HepG2 (cell line): ENCODE data around the gene CHCHD6. TPM values are rescaled to one million over a fixed set of nuclear protein-coding genes. Genes with fewer than 3 reads are reported as not detected.

Experiments used
- ARNT ChIP-seq: fragments of 450-650 bp; IDR thresholded peaks from 2 replicates; pipeline ENCODE4 v1.6.1; 2017
- FOXA1 ChIP-seq, 2 experiments: fragments of 450-650 bp in 1 of 2; sonication (generic) in 1 of 2; formaldehyde crosslinking in 1 of 2; IDR thresholded peaks; 2 replicates each; pipeline versions ENCODE4 v1.4.0 to v1.6.1; 2016 to 2020; ENCODE audit warnings: missing genetic modification reagents in 1 of 2
- FOXA3 ChIP-seq: IDR thresholded peaks from 2 replicates; pipeline ENCODE4 v1.6.1; 2016; ENCODE audit warnings: missing genetic modification reagents, missing compliant biosample characterization
- GFI1 ChIP-seq: sonication (generic); formaldehyde crosslinking; IDR thresholded peaks from 2 replicates; pipeline ENCODE4 v1.5.0; 2020; ENCODE audit warnings: missing genetic modification reagents, mild to moderate bottlenecking, borderline replicate concordance
- MIER2 ChIP-seq: IDR thresholded peaks from 2 replicates; pipeline ENCODE4 v1.6.1; 2016; ENCODE audit warnings: missing biosample characterization, missing genetic modification reagents
- PATZ1 ChIP-seq: sonication (generic); formaldehyde crosslinking; IDR thresholded peaks from 2 replicates; pipeline ENCODE4 v1.4.0; 2020; ENCODE audit warnings: missing genetic modification reagents
- PHF21A ChIP-seq: sonication (generic); formaldehyde crosslinking; IDR thresholded peaks from 2 replicates; pipeline ENCODE4 v1.5.0; 2020; ENCODE audit warnings: mild to moderate bottlenecking, missing genetic modification reagents
- POGK ChIP-seq: sonication (generic); formaldehyde crosslinking; conservative IDR thresholded peaks from 2 replicates; pipeline ENCODE4 v1.8.0; 2022; ENCODE audit warnings: mild to moderate bottlenecking, moderate library complexity, missing genetic modification reagents
- SOX13 ChIP-seq, 3 experiments: fragments of 450-650 bp in 1 of 3; sonication (generic) in 1 of 3; formaldehyde crosslinking in 1 of 3; IDR thresholded peaks in 2 of 3; conservative IDR thresholded peaks in 1 of 3; 2 replicates each; pipeline versions ENCODE4 v1.5.0 to v1.6.1; 2016 to 2020; ENCODE audit warnings: antibody characterized with exemption in 1 of 3, mild to moderate bottlenecking in 1 of 3, missing compliant biosample characterization in 1 of 3, missing genetic modification reagents in 1 of 3, moderate library complexity in 1 of 3
- SRY ChIP-seq: sonication (generic); formaldehyde crosslinking; IDR thresholded peaks from 2 replicates; pipeline ENCODE4 v1.8.0; 2022; ENCODE audit warnings: mild to moderate bottlenecking, missing genetic modification reagents
- ZMYM2 ChIP-seq: sonication (generic); formaldehyde crosslinking; IDR thresholded peaks from 2 replicates; pipeline ENCODE4 v1.8.0; 2022; ENCODE audit warnings: mild to moderate bottlenecking, missing genetic modification reagents
- ZNF713 ChIP-seq: sonication (generic); formaldehyde crosslinking; IDR thresholded peaks from 2 replicates; pipeline ENCODE4 v1.4.0; 2020; ENCODE audit warnings: mild to moderate bottlenecking, missing genetic modification reagents
- ZNF790 ChIP-seq: sonication (generic); formaldehyde crosslinking; IDR thresholded peaks from 2 replicates; pipeline ENCODE4 v1.8.0; 2022; ENCODE audit warnings: missing genetic modification reagents, mild to moderate bottlenecking, borderline replicate concordance
- ZSCAN31 ChIP-seq: sonication (generic); formaldehyde crosslinking; IDR thresholded peaks from 2 replicates; pipeline ENCODE4 v1.5.0; 2020; ENCODE audit warnings: low read depth, mild to moderate bottlenecking, missing genetic modification reagents
- polyA plus RNA-seq, 8 experiments: library from polyadenylated mRNA; depleted of rRNA in 3 of 8; stranded (reverse) in 7 of 8; unstranded in 1 of 8; fragments of >200 nt; fragmentation: Illumina TruSeq in 4 of 8; extraction: Trizol in 4 of 8; gene quantifications; 2 replicates each; pipeline versions ENCODE4 v1.2.1 to v1.2.3, GENCODE V29; 2011 to 2016; ENCODE audit warnings: low read depth in 4 of 8, missing spikeins in 1 of 8, mixed read lengths in 1 of 8; ENCODE audit not compliant: insufficient read depth in 1 of 8
- total RNA-seq, 5 experiments: library from RNA; depleted of rRNA; stranded (reverse); fragments of >200 nt; fragmentation: Illumina TruSeq; extraction: Trizol; gene quantifications; 2 replicates each; pipeline ENCODE4 v1.2.3, GENCODE V29; 2016; ENCODE audit warnings: low read depth in 1 of 5
- TF ChIP-seq, protein P1 (sequence below): sonication (generic); formaldehyde crosslinking; IDR thresholded peaks from 2 replicates; pipeline ENCODE4 v1.8.1; 2023; ENCODE audit warnings: mild to moderate bottlenecking, missing genetic modification reagents
- TF ChIP-seq, protein P2 (sequence below): IDR thresholded peaks from 2 replicates; pipeline ENCODE4 v1.6.1; 2016

CHCHD6 gene
- total and polyA plus RNA-seq, 2 of the 13 experiments (the other 11 are each of a cell fraction or from before 2014, with no cell fraction given): 20.3 to 20.8 TPM

DNA sequence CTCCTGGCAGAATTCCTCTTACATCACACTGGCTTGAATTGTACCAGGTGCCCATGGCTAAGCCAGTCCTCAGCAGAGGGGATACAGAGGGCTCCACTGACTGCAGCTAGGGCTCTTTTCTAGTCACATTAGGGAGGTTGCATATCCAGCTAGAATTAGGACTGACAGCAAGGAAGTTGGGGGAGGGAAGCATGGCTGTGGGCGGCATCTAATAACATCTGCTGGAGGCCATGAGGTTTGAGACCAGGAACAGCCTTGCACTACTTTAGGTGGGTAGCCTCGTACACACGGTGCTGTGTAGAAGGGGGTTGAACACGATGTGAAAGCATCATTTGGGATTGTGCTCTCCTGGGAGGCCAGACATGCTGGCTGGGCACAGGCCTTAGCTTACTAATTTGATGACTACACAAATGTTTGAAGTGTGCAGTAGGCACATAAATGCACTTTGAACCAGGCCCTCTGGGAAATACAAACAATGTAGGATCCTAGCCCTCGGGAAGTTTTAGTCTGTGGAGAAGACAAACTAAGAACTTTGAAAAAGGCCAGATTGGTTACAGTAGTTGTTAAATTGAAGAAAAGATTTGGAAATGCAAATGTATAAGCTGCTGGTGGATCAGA lies 30.2 kb downstream of the CHCHD6 start (continued):
- TF ChIP-seq GFI1 (no peak), ZMYM2 (no peak), SRY (CRISPR knock-in tag) (no peak), ARNT (no peak), PHF21A (peak; percentile 32; the same call in 1 of the 2 replicates), MIER2 (CRISPR knock-in tag) (no peak), SOX13 (IDR thresholded peaks at IDR 0.05) (no peak), SOX13 (CRISPR knock-in tag; conservative IDR thresholded peaks at IDR 0.05 in 1 of 2, IDR thresholded peaks at IDR 0.05 in 1 of 2) (peak in 1 of 2 experiments; percentile 37; a peak in 1 of 4 replicates), POGK (no peak), ZSCAN31 (CRISPR knock-in tag) (no peak), FOXA1 (IDR thresholded peaks at IDR 0.05) (no peak), FOXA1 (CRISPR knock-in tag; IDR thresholded peaks at IDR 0.05) (no peak), ZNF790 (CRISPR knock-in tag) (no peak), ZNF713 (no peak), FOXA3 (CRISPR knock-in tag) (0 out of 2 replicates have a peak, but pooled peaks have one; percentile 15), PATZ1 (CRISPR knock-in tag) (no peak)
- TF ChIP-seq, protein P1, sequence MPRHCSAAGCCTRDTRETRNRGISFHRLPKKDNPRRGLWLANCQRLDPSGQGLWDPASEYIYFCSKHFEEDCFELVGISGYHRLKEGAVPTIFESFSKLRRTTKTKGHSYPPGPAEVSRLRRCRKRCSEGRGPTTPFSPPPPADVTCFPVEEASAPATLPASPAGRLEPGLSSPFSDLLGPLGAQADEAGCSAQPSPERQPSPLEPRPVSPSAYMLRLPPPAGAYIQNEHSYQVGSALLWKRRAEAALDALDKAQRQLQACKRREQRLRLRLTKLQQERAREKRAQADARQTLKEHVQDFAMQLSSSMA (CRISPR knock-in tag): no peak
- TF ChIP-seq, protein P2, sequence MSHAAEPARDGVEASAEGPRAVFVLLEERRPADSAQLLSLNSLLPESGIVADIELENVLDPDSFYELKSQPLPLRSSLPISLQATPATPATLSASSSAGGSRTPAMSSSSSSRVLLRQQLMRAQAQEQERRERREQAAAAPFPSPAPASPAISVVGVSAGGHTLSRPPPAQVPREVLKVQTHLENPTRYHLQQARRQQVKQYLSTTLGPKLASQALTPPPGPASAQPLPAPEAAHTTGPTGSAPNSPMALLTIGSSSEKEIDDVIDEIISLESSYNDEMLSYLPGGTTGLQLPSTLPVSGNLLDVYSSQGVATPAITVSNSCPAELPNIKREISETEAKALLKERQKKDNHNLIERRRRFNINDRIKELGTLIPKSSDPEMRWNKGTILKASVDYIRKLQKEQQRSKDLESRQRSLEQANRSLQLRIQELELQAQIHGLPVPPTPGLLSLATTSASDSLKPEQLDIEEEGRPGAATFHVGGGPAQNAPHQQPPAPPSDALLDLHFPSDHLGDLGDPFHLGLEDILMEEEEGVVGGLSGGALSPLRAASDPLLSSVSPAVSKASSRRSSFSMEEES: no peak
